Measurements from ENCODE around the gene LGALS9C.
"Not testable (repeated sequence)": the region's sequence is repeated elsewhere in the genome, so short reads cannot be mapped to it uniquely, and the experiment has no call there.

Gene LGALS9C

GRCh38 chr17:18470345-18470930, 6.2 kb upstream of the LGALS9C start:
- H3F3A ChIP-seq (ENCODE audit: insufficient read depth, low read length) = not testable (repeated sequence)

DNA sequence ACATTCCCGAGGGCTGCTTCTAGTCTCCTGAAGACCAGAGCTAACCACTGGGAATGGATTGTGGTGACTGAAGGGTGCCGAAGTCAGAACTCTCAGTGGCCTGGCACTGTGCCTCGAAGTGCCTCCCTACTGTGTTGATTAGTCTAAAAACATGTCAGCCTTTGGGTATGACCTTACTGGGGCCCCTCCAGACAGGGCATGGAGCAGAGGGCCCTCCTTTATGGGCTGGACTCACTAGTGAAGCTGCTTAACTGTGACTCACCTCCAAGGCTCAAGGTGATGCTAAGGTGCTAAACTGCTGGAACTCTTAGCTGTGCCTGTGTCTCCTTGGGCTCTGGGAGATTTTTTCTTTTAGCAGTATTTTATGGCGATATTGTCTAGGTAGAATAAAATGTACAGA, 2.6 kb upstream of the LGALS9C start:
- H3K9me3 ChIP-seq (replicated peaks; ENCODE audit: insufficient read depth, low read length); H4K20me1 ChIP-seq (ENCODE audit: insufficient read depth, low read length); H3F3A ChIP-seq (ENCODE audit: insufficient read depth, low read length); H3K9ac ChIP-seq (ENCODE audit: low read length); H3K4me1 ChIP-seq (ENCODE audit: low read length); H3K79me2 ChIP-seq (ENCODE audit: low read length); H3K36me3 ChIP-seq (replicated peaks; ENCODE audit: insufficient read depth, low read length); H3K27me3 ChIP-seq (replicated peaks; ENCODE audit: insufficient read depth, low read length); H3K4me2 ChIP-seq (ENCODE audit: low read depth, low read length); H3K27ac ChIP-seq (ENCODE audit: low read length); H2AFZ ChIP-seq (ENCODE audit: low read length); H3K4me3 ChIP-seq (ENCODE audit: low read length); H3K9me2 ChIP-seq (replicated peaks; ENCODE audit: insufficient read depth, low read length); DNase-seq: not testable (repeated sequence)

More at GRCh38 chr17:18470345-18470930, 6.2 kb upstream of the LGALS9C start:
- not testable (repeated sequence) for H4K20me1 ChIP-seq (ENCODE audit: insufficient read depth, low read length); H3K4me3 ChIP-seq (ENCODE audit: low read length); H3K9me2 ChIP-seq (replicated peaks; ENCODE audit: insufficient read depth, low read length); H3K27ac ChIP-seq (ENCODE audit: low read length); H3K27me3 ChIP-seq (replicated peaks; ENCODE audit: insufficient read depth, low read length); H3K9ac ChIP-seq (ENCODE audit: low read length); H2AFZ ChIP-seq (ENCODE audit: low read length); H3K4me2 ChIP-seq (ENCODE audit: low read depth, low read length); H3K4me1 ChIP-seq (ENCODE audit: low read length); H3K79me2 ChIP-seq (ENCODE audit: low read length); H3K9me3 ChIP-seq (replicated peaks; ENCODE audit: insufficient read depth, low read length); DNase-seq; H3K36me3 ChIP-seq (replicated peaks; ENCODE audit: insufficient read depth, low read length)

- not testable (repeated sequence) for H3K36me3 ChIP-seq (replicated peaks; ENCODE audit: insufficient read depth, low read length); DNase-seq; H3K9ac ChIP-seq (ENCODE audit: low read length); H3K9me2 ChIP-seq (replicated peaks; ENCODE audit: insufficient read depth, low read length); H3K27ac ChIP-seq (ENCODE audit: low read length); H3K27me3 ChIP-seq (replicated peaks; ENCODE audit: insufficient read depth, low read length); H4K20me1 ChIP-seq (ENCODE audit: insufficient read depth, low read length); H3K4me3 ChIP-seq (ENCODE audit: low read length); H3F3A ChIP-seq (ENCODE audit: insufficient read depth, low read length); H3K4me1 ChIP-seq (ENCODE audit: low read length); H3K4me2 ChIP-seq (ENCODE audit: low read depth, low read length); H2AFZ ChIP-seq (ENCODE audit: low read length); H3K79me2 ChIP-seq (ENCODE audit: low read length); H3K9me3 ChIP-seq (replicated peaks; ENCODE audit: insufficient read depth, low read length)
These were observed 1.8 kb upstream of the LGALS9C start for GRCh38 chr17:18474754-18475153.

GRCh38 chr17:18477367-18477766, 778 bp downstream of the LGALS9C start:
- not testable (repeated sequence) for H3K9ac ChIP-seq (ENCODE audit: low read length); H2AFZ ChIP-seq (ENCODE audit: low read length); H3K9me2 ChIP-seq (replicated peaks; ENCODE audit: insufficient read depth, low read length); H3K4me1 ChIP-seq (ENCODE audit: low read length); DNase-seq; H3K4me3 ChIP-seq (ENCODE audit: low read length); H3K4me2 ChIP-seq (ENCODE audit: low read depth, low read length); H3F3A ChIP-seq (ENCODE audit: insufficient read depth, low read length); H3K79me2 ChIP-seq (ENCODE audit: low read length); H4K20me1 ChIP-seq (ENCODE audit: insufficient read depth, low read length); H3K27me3 ChIP-seq (replicated peaks; ENCODE audit: insufficient read depth, low read length); H3K9me3 ChIP-seq (replicated peaks; ENCODE audit: insufficient read depth, low read length); H3K36me3 ChIP-seq (replicated peaks; ENCODE audit: insufficient read depth, low read length); H3K27ac ChIP-seq (ENCODE audit: low read length)

GRCh38 chr17:18478362-18478761, 1.8 kb downstream of the LGALS9C start:
- H3K4me1 ChIP-seq (ENCODE audit: low read length); H2AFZ ChIP-seq (ENCODE audit: low read length); H3K9ac ChIP-seq (ENCODE audit: low read length); H3K36me3 ChIP-seq (replicated peaks; ENCODE audit: insufficient read depth, low read length); H3K27ac ChIP-seq (ENCODE audit: low read length); H3K9me3 ChIP-seq (replicated peaks; ENCODE audit: insufficient read depth, low read length); H3K27me3 ChIP-seq (replicated peaks; ENCODE audit: insufficient read depth, low read length); H3K9me2 ChIP-seq (replicated peaks; ENCODE audit: insufficient read depth, low read length); DNase-seq; H3K4me2 ChIP-seq (ENCODE audit: low read depth, low read length); H3F3A ChIP-seq (ENCODE audit: insufficient read depth, low read length); H4K20me1 ChIP-seq (ENCODE audit: insufficient read depth, low read length); H3K4me3 ChIP-seq (ENCODE audit: low read length); H3K79me2 ChIP-seq (ENCODE audit: low read length): not testable (repeated sequence)

DNA sequence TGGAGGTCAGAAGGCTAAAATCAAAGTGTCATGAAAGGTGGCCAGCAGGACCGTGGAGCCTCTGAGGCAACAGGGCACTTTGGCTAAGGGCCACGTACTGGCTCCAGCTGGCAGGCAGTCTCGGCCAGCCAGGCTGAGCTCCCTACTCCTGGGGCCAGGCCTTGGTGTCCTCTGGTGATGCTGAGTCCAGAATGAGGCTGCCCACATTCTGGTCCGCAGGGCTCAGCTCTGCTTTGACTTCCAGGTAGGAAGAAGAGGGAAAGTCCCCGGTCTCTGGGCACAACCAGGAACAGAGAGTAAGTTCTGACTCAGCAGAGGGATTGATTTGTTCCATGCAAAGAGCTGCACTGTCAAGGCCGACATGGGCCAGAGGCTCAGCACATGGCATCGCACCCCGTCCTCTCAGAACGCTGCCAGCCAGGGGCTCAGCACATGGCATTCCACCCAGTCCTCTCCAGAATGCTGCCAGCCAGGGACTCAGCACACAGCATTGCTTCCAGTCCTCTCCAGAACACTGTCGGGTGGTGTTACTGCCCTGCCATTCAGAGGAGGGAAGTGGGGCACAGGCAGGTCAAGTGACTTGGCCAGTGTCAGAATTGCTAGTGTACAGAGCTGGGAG, 2.5 kb downstream of the LGALS9C start:
- H3K27me3 ChIP-seq (replicated peaks; ENCODE audit: insufficient read depth, low read length); H2AFZ ChIP-seq (ENCODE audit: low read length); H3K9me3 ChIP-seq (replicated peaks; ENCODE audit: insufficient read depth, low read length); DNase-seq; H3K79me2 ChIP-seq (ENCODE audit: low read length); H3K36me3 ChIP-seq (replicated peaks; ENCODE audit: insufficient read depth, low read length); H3K9me2 ChIP-seq (replicated peaks; ENCODE audit: insufficient read depth, low read length); H4K20me1 ChIP-seq (ENCODE audit: insufficient read depth, low read length); H3F3A ChIP-seq (ENCODE audit: insufficient read depth, low read length); H3K9ac ChIP-seq (ENCODE audit: low read length); H3K4me3 ChIP-seq (ENCODE audit: low read length); H3K4me1 ChIP-seq (ENCODE audit: low read length); H3K27ac ChIP-seq (ENCODE audit: low read length); H3K4me2 ChIP-seq (ENCODE audit: low read depth, low read length): not testable (repeated sequence)

GRCh38 chr17:18481775-18482174, 5.2 kb downstream of the LGALS9C start:
- not testable (repeated sequence) for H3F3A ChIP-seq (ENCODE audit: insufficient read depth, low read length); H3K4me2 ChIP-seq (ENCODE audit: low read depth, low read length); H3K27me3 ChIP-seq (replicated peaks; ENCODE audit: insufficient read depth, low read length); H2AFZ ChIP-seq (ENCODE audit: low read length); H3K9ac ChIP-seq (ENCODE audit: low read length); DNase-seq; H4K20me1 ChIP-seq (ENCODE audit: insufficient read depth, low read length); H3K79me2 ChIP-seq (ENCODE audit: low read length); H3K4me3 ChIP-seq (ENCODE audit: low read length); H3K36me3 ChIP-seq (replicated peaks; ENCODE audit: insufficient read depth, low read length); H3K4me1 ChIP-seq (ENCODE audit: low read length); H3K9me2 ChIP-seq (replicated peaks; ENCODE audit: insufficient read depth, low read length); H3K9me3 ChIP-seq (replicated peaks; ENCODE audit: insufficient read depth, low read length); H3K27ac ChIP-seq (ENCODE audit: low read length)

DNA sequence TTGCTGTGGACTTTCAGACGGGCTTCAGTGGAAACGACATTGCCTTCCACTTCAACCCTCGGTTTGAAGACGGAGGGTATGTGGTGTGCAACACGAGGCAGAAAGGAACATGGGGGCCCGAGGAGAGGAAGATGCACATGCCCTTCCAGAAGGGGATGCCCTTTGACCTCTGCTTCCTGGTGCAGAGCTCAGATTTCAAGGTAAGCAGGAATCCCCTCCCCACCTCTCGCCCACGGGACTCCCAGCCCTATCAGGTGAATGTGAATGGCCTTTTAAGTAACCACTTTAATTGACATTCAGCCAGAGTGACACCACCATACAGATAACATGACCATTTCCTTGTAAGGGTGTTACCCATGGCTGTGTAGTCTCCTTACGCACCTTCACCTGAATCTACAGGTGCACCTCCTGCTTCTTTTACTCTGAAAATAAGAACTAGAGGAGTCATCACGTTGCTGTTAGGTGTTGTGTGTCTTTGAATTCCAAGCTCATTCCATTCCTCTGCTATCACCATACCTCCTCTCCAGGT, 9.4 kb downstream of the LGALS9C start:
- not testable (repeated sequence) for H3K4me1 ChIP-seq (ENCODE audit: low read length)

More for the DNA sequence above, 9.4 kb downstream of the LGALS9C start:
- not testable (repeated sequence) for H3K9me2 ChIP-seq (replicated peaks; ENCODE audit: insufficient read depth, low read length); H2AFZ ChIP-seq (ENCODE audit: low read length); H3K79me2 ChIP-seq (ENCODE audit: low read length); H4K20me1 ChIP-seq (ENCODE audit: insufficient read depth, low read length); H3F3A ChIP-seq (ENCODE audit: insufficient read depth, low read length); H3K4me2 ChIP-seq (ENCODE audit: low read depth, low read length); H3K27ac ChIP-seq (ENCODE audit: low read length); H3K9ac ChIP-seq (ENCODE audit: low read length); H3K4me3 ChIP-seq (ENCODE audit: low read length); H3K36me3 ChIP-seq (replicated peaks; ENCODE audit: insufficient read depth, low read length); H3K27me3 ChIP-seq (replicated peaks; ENCODE audit: insufficient read depth, low read length); DNase-seq; H3K9me3 ChIP-seq (replicated peaks; ENCODE audit: insufficient read depth, low read length)
